HCT116 (cell line): ENCODE measurements around the gene KLC4. TPM values are rescaled to one million over a fixed set of nuclear protein-coding genes. Genes with fewer than 3 reads are reported as not detected.

ENCODE experiments used
- ATAC-seq: fragments of 200-7000 bp; cut with Tn5 transposase; 2 replicates; pipeline ENCODE4 v1.9.1; 2020; ENCODE audit warnings: mild to moderate bottlenecking, moderate library complexity
- BruUV-seq: library from RNA; stranded (reverse); fragments of 400-500 nt; replicated peaks from 2 replicates; lab custom pipeline; 2021; lab: Mats Ljungman, UMichigan
- CTCF ChIA-PET: fragments of 300-600 bp; sonication (Branson Sonifier 250); formaldehyde crosslinking; loops from one replicate; lab custom pipeline; 2021; ENCODE audit warnings: antibody characterized with exemption; lab: Charles Lee
- POLR2A ChIA-PET: fragments of 300-600, 350-600 bp; sonication (Branson Sonifier 250); formaldehyde crosslinking; loops from one replicate; lab custom pipeline; 2021; ENCODE audit warnings: antibody characterized with exemption; lab: Charles Lee
- RAD21 ChIA-PET, 2 experiments: fragments of 300-600 bp; sonication (Branson Sonifier 250); formaldehyde crosslinking; loops; one replicate each; lab custom pipeline; 2023; ENCODE audit warnings: low total read pairs in 2 of 2; ENCODE audit not compliant: uncharacterized antibody in 2 of 2, unreplicated experiment in 2 of 2, low non-redundant PET in 1 of 2; lab: Charles Lee
- DNase-seq: peaks from one replicate; pipeline ENCODE4 v3.0.0-alpha.2; 2010; ENCODE audit warnings: low read depth, low spot score
- H2AFZ ChIP-seq: fragments of 200-600 bp; shearing (Covaris generic), sonication (generic); 2 replicates; pipeline ENCODE4 v1.6.1; 2017; ENCODE audit warnings: low read depth, mixed run types, mixed read lengths, antibody characterized with exemption, low read length; ENCODE audit not compliant: poor library complexity, severe bottlenecking
- H3K27ac ChIP-seq: 2 replicates; pipeline ENCODE4 v1.5.1; 2012; ENCODE audit warnings: low read depth, low read length
- H3K27me3 ChIP-seq: fragments of 200-600 bp; sonication (generic); 2 replicates; pipeline ENCODE4 v1.6.1; 2016; ENCODE audit warnings: mixed run types, low read length, mixed read lengths; ENCODE audit not compliant: insufficient read depth
- H3K36me3 ChIP-seq, 2 experiments: fragments of 200-500 bp in 1 of 2; fragments of 200-600 bp in 1 of 2; sonication (Bioruptor generic) in 1 of 2; sonication (generic) in 1 of 2; 2 replicates each; pipeline versions ENCODE4 v1.5.1 to v1.6.1; 2014 to 2016; ENCODE audit warnings: low read length in 2 of 2, inconsistent platforms in 1 of 2, mixed read lengths in 1 of 2, mixed run types in 1 of 2; ENCODE audit not compliant: insufficient read depth in 2 of 2, control insufficient read depth in 1 of 2
- H3K4me1 ChIP-seq, 2 experiments: fragments of 200-600 bp in 1 of 2; sonication (generic) in 1 of 2; 2 replicates each; pipeline versions ENCODE4 v1.5.1 to v1.6.1; 2012 to 2017; ENCODE audit warnings: low read length in 2 of 2, inconsistent platforms in 1 of 2, mild to moderate bottlenecking in 1 of 2, mixed read lengths in 1 of 2, mixed run types in 1 of 2, moderate library complexity in 1 of 2; ENCODE audit not compliant: insufficient read depth in 2 of 2, control insufficient read depth in 1 of 2
- H3K4me2 ChIP-seq: fragments of 200-600 bp; sonication (generic); 2 replicates; pipeline ENCODE4 v1.6.1; 2017; ENCODE audit warnings: mixed run types, low read length, mixed read lengths
- H3K4me3 ChIP-seq, 2 experiments: fragments of 200-600 bp in 1 of 2; sonication (generic) in 1 of 2; replicated peaks in 1 of 2; 2 replicates each; pipeline ENCODE4 v1.5.1; 2011 to 2016; ENCODE audit warnings: low read length in 2 of 2, control low read depth in 1 of 2, low read depth in 1 of 2, mild to moderate bottlenecking in 1 of 2, mixed read lengths in 1 of 2, mixed run types in 1 of 2
- H3K79me2 ChIP-seq: fragments of 200-600 bp; sonication (generic); 2 replicates; pipeline ENCODE4 v1.6.1; 2017; ENCODE audit warnings: mild to moderate bottlenecking, mixed run types, low read length, moderate library complexity, mixed read lengths; ENCODE audit not compliant: insufficient read depth
- H3K9ac ChIP-seq: fragments of 200-600 bp; sonication (generic); 2 replicates; pipeline ENCODE4 v1.6.1; 2016; ENCODE audit warnings: low read length, mixed read lengths
- H3K9me2 ChIP-seq: fragments of 200-600 bp; sonication (generic), shearing (Covaris generic); 2 replicates; pipeline ENCODE4 v1.6.1; 2017; ENCODE audit warnings: mixed run types, mild to moderate bottlenecking, moderate library complexity; ENCODE audit not compliant: insufficient read depth
- H3K9me3 ChIP-seq, 2 experiments: fragments of 200-500 bp in 1 of 2; fragments of 200-600 bp in 1 of 2; sonication (Bioruptor generic) in 1 of 2; sonication (generic) in 1 of 2; 2 replicates each; pipeline ENCODE4 v1.6.1; 2014 to 2017; ENCODE audit warnings: low read length in 2 of 2, mixed read lengths in 2 of 2, inconsistent platforms in 1 of 2, low read depth in 1 of 2, mild to moderate bottlenecking in 1 of 2, mixed run types in 1 of 2, moderate library complexity in 1 of 2; ENCODE audit not compliant: control insufficient read depth in 1 of 2, insufficient read depth in 1 of 2
- H4K20me1 ChIP-seq: fragments of 200-600 bp; sonication (generic), shearing (Covaris generic); 2 replicates; pipeline ENCODE4 v1.6.1; 2017; ENCODE audit warnings: mixed run types, mild to moderate bottlenecking, moderate library complexity; ENCODE audit not compliant: insufficient read depth
- CBX3 ChIP-seq: IDR thresholded peaks from 2 replicates; pipeline ENCODE4 v1.6.1; 2012; ENCODE audit warnings: low read depth
- CTCF ChIP-seq, 3 experiments: fragments of 200-600 bp in 1 of 3; sonication (generic) in 1 of 3; IDR thresholded peaks in 2 of 3; conservative IDR thresholded peaks in 1 of 3; 2 replicates each; pipeline ENCODE4 v1.5.1; 2012 to 2017; ENCODE audit warnings: low read depth in 2 of 3, low read length in 2 of 3, antibody characterized with exemption in 1 of 3, borderline replicate concordance in 1 of 3, control low read depth in 1 of 3, mild to moderate bottlenecking in 1 of 3, mixed read lengths in 1 of 3, mixed run types in 1 of 3, moderate library complexity in 1 of 3; ENCODE audit not compliant: insufficient read depth in 1 of 3
- EZH2 ChIP-seq: fragments of 200-600 bp; sonication (generic); IDR thresholded peaks from 2 replicates; pipeline ENCODE4 v1.6.1; 2017; ENCODE audit warnings: antibody characterized with exemption, mixed run types
- JUND ChIP-seq: IDR thresholded peaks from 2 replicates; pipeline ENCODE4 v1.6.1; 2012
- SRF ChIP-seq: IDR thresholded peaks from 2 replicates; pipeline ENCODE4 v1.6.1; 2012; ENCODE audit warnings: low read depth
- intact Hi-C: fragments of 100-400 bp; cut with micrococcal nuclease; formaldehyde crosslinking; loops from 2 replicates; pipeline ENCODE4 v1.10.0; 2022
- total RNA-seq: library from RNA; stranded (reverse); gene quantifications from one replicate; pipeline ENCODE4 v1.2.1, GENCODE V29; 2021; ENCODE audit not compliant: unreplicated experiment
- TF ChIP-seq, protein P1 (sequence below): IDR thresholded peaks from 2 replicates; pipeline ENCODE4 v1.6.1; 2011; ENCODE audit warnings: mild to moderate bottlenecking, low read length, moderate library complexity; ENCODE audit not compliant: insufficient replicate concordance; ENCODE audit errors: extremely low read depth

KLC4 gene
- total RNA-seq, 1 experiment from 2014 or later: 16.2 TPM

- H3K9me2 ChIP-seq: no peaks in the 10 kb centered on the region
- H3K36me3 ChIP-seq: no peaks in the 10 kb centered on the region
- H3K9me3 ChIP-seq: no peaks in the 10 kb centered on the region
- peaks cover 37 to 85% of the 10 kb centered on the region in 2 experiments for H3K4me1 ChIP-seq
- CTCF ChIA-PET: no interaction called here
- no peaks in the 10 kb centered on the region for H3K27me3 ChIP-seq
- peak overlapping the region; percentile 56 for H3K27ac ChIP-seq
- intact Hi-C loops: no loop called here
- peaks cover 82% of the 10 kb centered on the region for H3K79me2 ChIP-seq
- TF ChIP-seq CTCF (IDR thresholded peaks at IDR 0.05 in 2 of 3, conservative IDR thresholded peaks at IDR 0.05 in 1 of 3; ENCODE audit: borderline replicate concordance in 1 of 3, insufficient read depth in 1 of 3, low read depth in 2 of 3, low read length in 2 of 3) (no peak), JUND (no peak), EZH2 (no peak), CBX3 (no peak), SRF (no peak)
- POLR2A ChIA-PET: interaction anchor here (2.5 kb wide), 1 partner anchor 15 kb away, joined by 8 read pairs; the partner anchor contains the start of gene PTK7
- ATAC-seq (no peak), DNase-seq (no peak)
- RAD21 ChIA-PET: no interaction called here
- BruUV-seq: no TSS peak
- H3K9ac ChIP-seq: no peak overlapping the region
- no peaks in the 10 kb centered on the region; the same call in 1 of the 2 replicates for H4K20me1 ChIP-seq
- no peak overlapping the region for H3K4me2 ChIP-seq
- no peak overlapping the region for H2AFZ ChIP-seq
- no peak overlapping the region for H3K4me3 ChIP-seq
Observed at GRCh38 chr6:43091436-43091991, 32.1 kb downstream of the KLC4 start.

- CTCF ChIA-PET: no interaction called here
- RAD21 ChIA-PET: no interaction called here
- no peaks in the 10 kb centered on the region for H3K36me3 ChIP-seq
- no peak for ATAC-seq
- TF ChIP-seq, protein P1, sequence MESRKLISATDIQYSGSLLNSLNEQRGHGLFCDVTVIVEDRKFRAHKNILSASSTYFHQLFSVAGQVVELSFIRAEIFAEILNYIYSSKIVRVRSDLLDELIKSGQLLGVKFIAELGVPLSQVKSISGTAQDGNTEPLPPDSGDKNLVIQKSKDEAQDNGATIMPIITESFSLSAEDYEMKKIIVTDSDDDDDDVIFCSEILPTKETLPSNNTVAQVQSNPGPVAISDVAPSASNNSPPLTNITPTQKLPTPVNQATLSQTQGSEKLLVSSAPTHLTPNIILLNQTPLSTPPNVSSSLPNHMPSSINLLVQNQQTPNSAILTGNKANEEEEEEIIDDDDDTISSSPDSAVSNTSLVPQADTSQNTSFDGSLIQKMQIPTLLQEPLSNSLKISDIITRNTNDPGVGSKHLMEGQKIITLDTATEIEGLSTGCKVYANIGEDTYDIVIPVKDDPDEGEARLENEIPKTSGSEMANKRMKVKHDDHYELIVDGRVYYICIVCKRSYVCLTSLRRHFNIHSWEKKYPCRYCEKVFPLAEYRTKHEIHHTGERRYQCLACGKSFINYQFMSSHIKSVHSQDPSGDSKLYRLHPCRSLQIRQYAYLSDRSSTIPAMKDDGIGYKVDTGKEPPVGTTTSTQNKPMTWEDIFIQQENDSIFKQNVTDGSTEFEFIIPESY: no peak
- H3K79me2 ChIP-seq: peaks cover 82% of the 10 kb centered on the region
- POLR2A ChIA-PET: no interaction called here
- no peaks in the 10 kb centered on the region for H3K27me3 ChIP-seq
- H3K4me1 ChIP-seq: peaks cover 48 to 86% of the 10 kb centered on the region in 2 experiments
- H3K9me2 ChIP-seq: no peaks in the 10 kb centered on the region
- no peak overlapping the region for H3K27ac ChIP-seq
- no peak overlapping the region for H3K9ac ChIP-seq
- H2AFZ ChIP-seq: no peak overlapping the region
- intact Hi-C loops: no loop called here
- no peak overlapping the region for H3K4me3 ChIP-seq
- H4K20me1 ChIP-seq: no peaks in the 10 kb centered on the region; the same call in 1 of the 2 replicates
- no peak overlapping the region for H3K4me2 ChIP-seq
- H3K9me3 ChIP-seq: no peaks in the 10 kb centered on the region
- DNase-seq: no peak
- no TSS peak for BruUV-seq
Observed at GRCh38 chr6:43092635-43093034, 33.2 kb downstream of the KLC4 start.
